ENCODE measurements around the gene SYT7.
A peak's percentile ranks its signal among the peaks of the same experiment; 100 is the strongest.
"Not testable (repeated sequence)": the region's sequence is repeated elsewhere in the genome, so short reads cannot be mapped to it uniquely, and the experiment has no call there.

Gene SYT7

GRCh38 chr11:61581030-61581928 lies at the start of gene SYT7:
SYT7 (minus strand) TSS chr11:61581076; CDS start chr11:61580820, 256 bp downstream.
- peak; percentile 84 for DNase-seq (ENCODE audit: low read depth)

DNA sequence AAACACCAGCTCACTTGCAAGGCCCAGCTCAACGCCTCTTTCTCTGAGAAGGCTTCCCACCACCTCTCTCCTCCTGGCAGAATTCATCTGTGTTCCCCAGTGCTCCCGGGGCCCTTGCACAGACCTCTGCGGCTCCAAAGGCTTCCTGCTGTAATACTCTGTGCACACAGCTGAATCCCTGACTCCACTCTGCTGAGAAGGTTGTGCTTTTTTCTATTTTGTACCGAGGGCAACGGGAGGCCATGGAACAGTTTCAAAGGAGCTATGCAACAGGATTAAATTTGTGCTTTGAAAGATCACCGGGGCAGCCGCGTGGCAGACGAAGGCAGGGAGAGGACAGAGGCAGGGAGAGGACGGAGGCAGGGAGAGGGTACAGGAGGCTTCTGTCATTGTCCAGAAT lies 49.2 kb upstream of the SYT7 start:
- DNase-seq (ENCODE audit: low read depth): no peak

- no peak for DNase-seq (ENCODE audit: low read depth)
These were observed 48.4 kb upstream of the SYT7 start for GRCh38 chr11:61629082-61629833.

DNA sequence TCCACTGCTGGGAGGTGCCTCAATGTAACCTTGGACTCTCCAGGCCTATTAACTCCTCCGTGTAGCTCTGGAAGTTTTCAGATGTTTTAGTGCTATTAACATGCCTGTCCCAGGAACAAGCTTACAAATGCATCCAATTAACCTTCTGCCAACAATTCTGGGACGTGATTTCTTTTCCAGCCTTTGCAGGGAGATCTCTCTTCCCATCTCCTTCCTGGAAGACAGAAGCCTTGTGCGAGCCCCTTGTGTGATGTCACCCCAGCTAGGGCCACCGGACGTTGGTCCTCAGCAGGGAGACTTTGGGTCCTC lies 47.7 kb upstream of the SYT7 start:
- no peak for DNase-seq (ENCODE audit: low read depth)

GRCh38 chr11:61627850-61628661 lies 47.2 kb upstream of the SYT7 start:
- DNase-seq (ENCODE audit: low read depth): peak; percentile 19

GRCh38 chr11:61626580-61627380 lies 45.9 kb upstream of the SYT7 start:
- no peak for DNase-seq (ENCODE audit: low read depth)

- no peak for DNase-seq (ENCODE audit: low read depth)
These were observed 44.6 kb upstream of the SYT7 start for GRCh38 chr11:61625525-61625924.

GRCh38 chr11:61621917-61622585 lies 41.2 kb upstream of the SYT7 start:
- no peak for DNase-seq (ENCODE audit: low read depth)

GRCh38 chr11:61619471-61620226 lies 38.8 kb upstream of the SYT7 start:
- DNase-seq (ENCODE audit: low read depth): no peak

DNA sequence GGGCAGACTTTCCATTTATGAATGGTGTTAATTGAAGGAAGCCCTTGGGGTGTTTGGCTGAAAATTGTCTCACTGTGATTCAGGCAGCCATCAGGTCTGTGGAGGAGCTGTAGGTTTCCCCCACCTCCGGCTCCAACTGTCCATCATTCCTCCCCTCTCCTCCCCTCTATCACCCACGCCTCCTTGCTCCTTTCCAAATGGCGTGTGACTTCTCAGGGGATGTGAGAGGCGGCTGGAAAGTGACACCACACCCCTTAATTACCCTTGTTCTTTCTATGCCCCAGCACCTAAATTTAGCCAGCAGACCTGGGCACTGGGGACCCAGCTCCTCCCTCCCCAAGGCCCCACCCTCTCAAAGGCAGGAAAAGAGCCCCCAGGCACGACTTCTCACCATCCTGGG lies 38.1 kb upstream of the SYT7 start:
- DNase-seq (ENCODE audit: low read depth): no peak

GRCh38 chr11:61617515-61617914 lies 36.6 kb upstream of the SYT7 start:
- DNase-seq (ENCODE audit: low read depth): no peak

DNA sequence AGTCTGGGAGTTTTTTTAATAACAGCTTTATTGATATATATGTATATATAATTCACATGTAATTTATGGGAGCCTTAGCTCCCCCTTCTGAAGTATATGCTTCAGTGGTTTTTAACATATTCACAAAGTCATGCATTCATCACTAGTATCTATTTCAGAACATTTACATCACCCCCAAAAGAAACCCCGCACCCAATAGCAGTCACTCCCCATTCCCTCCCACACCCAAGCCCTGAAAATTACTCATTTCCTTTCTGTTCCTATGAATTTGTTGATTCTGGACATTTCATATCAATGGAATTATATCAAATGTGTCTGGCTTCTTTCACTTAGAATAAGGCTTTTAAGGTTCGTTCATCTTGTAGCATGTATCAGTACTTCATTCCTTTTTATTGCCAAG lies 35.6 kb upstream of the SYT7 start:
- no peak for DNase-seq (ENCODE audit: low read depth)

GRCh38 chr11:61614782-61615181 lies 33.9 kb upstream of the SYT7 start:
- DNase-seq (ENCODE audit: low read depth): not testable (repeated sequence)

- no peak for DNase-seq (ENCODE audit: low read depth)
These were observed 33.0 kb upstream of the SYT7 start for GRCh38 chr11:61613870-61614269.

- DNase-seq (ENCODE audit: low read depth): no peak
These were observed 32.2 kb upstream of the SYT7 start for GRCh38 chr11:61613051-61613450.

DNA sequence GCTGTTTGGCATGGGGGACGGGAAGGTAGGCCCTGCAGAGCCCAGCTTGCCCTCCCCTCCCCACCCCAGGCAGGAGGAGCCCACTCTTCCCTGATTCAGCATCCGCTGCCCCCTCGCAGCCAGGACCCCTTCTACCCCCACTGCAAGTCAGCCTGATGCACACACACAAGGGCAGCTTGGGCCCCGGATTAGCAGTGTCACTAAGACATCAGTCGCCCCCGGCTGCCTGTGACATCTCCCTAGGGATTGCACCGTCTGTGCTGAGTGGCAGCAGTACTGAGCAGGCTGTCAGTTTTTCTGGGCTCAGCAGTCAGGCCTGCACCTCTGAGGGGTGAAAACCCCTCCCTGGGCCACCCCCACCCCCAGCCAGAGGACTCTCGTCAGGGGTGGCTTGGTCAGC lies 30.4 kb upstream of the SYT7 start:
- no peak for DNase-seq (ENCODE audit: low read depth)

GRCh38 chr11:61610905-61611304 lies 30.0 kb upstream of the SYT7 start:
- no peak for DNase-seq (ENCODE audit: low read depth)

GRCh38 chr11:61609980-61610366 lies 29.1 kb upstream of the SYT7 start:
- DNase-seq (ENCODE audit: low read depth): no peak

DNA sequence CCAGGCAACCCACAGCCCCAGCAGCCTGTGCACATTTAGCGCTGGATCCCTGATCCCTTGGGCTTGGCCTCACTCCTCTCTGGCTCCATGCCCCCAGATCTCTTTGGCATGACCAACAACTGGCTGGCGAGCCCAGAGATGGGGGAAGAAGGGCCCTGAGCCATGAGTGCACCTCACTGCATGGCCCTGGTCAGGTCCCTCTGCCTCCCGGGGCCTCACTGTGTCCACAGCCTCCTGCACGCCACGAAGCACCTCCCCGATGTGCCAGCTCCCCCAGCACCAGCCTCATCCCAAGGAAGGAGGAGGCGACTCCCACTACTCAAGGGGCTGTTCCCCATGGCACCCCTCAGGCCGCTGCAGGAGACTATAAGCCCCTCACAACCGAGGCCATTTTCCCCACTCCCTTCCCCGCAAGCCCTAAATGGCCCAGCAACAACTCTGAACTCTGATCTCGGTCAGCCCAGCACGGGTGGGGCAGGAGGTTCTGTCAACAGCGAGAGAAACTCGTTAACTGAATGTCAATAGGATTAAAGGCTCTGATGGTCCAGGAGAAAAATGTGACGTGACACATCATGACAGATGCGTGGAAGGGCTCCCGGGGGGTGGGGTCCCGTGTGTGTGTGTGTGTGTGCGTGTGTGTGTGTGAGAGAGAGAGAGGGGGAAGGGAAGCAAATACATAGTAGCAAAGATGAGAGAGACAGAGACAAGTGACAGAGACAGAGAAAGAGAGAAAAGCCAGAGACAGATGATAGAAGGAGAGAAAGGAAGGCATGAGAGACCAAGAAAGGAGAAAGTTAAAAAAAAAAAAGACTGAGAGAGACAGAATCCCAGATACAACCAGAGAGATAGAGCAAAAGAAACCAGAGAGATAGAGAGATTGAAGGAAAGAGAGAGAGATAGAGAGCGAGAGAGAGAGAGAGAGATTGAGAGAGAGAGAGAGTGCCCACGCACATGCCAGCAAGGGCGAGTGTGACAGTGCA lies 28.4 kb upstream of the SYT7 start:
- no peak for DNase-seq (ENCODE audit: low read depth)
